ENCODE measurements around the gene DMRTA2.

DMRTA2 gene

DNA sequence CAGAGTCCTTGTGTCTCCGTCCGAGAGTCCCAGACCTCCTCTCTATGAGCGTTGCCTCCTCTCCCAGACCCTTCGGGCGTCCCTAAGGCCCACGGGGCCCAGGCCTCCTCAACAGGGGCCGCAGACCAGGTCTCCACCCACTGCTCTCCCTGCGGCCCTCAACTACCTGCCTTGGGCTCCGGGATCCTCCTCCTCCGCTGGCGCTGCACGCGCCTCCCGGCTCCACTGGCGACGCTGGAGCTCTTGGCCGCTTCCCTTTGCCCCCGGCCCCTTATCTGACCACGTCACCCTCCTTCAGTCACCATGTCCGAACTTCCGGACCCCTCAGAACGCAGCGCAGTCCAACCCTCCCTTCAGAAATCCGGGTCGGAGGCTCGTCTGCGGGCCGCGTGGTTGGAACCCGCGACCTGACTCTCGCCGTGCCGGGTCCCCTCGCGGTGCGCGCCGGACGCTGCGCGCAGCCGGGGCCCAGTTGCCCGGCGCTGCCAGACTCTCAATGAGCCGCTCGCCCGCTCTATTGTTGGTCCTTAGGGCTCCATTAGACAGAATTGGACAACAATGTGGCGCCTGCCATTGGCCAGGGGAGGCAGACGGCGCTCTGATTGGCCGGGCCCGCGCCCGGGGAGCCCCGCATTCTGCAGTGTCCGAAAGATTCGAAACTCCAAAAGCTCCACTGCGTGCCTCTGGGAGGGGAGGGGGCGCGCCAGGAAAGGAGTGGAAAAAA is at the start of gene DMRTA2:
TSS of gene DMRTA2 (minus strand) at position 498 of the 724 bp plus-strand sequence. CDS start 1,907 bp downstream, outside the sequence.
- peak; percentile 15 for DNase-seq

DNA sequence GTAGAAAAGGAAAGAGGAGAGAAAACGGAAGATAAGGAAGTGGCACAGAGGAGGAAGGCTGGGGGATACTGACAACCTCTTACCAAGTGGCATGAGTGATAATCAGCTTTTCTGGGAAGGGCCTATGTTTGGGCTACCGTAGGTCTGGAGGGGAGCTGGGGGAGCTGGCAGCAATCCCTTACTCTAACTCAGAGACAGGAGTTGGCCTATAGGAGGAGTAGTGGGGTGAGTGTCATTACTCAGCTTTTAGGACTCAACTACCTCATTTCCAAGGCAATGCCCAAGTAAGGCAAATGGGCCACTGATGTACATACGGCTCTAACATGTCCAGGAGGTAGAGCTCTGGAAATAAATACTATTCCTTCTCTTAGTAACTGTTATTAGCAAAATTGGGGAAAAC is 48.7 kb upstream of the DMRTA2 start:
- DNase-seq: no peak

DNA sequence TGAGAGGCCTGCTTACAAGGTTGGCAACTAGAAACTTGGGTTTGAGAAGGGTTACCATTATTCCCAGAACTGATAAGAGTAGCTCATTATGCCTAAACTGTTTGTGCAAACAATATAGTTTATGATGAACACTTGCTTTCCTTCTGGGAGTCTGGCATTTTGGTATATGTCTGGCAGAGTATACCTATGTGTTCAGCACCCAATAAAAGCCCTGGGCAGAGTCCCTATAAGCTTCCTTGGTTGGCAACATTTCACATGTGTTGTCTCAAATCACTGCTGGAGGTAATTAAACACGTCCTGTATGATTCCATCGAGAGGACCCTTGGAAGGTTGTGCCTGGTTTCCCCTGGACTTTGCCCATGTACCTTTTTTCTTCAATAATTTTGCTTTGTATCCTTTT is 39.7 kb upstream of the DMRTA2 start:
- DNase-seq: no peak

DNA sequence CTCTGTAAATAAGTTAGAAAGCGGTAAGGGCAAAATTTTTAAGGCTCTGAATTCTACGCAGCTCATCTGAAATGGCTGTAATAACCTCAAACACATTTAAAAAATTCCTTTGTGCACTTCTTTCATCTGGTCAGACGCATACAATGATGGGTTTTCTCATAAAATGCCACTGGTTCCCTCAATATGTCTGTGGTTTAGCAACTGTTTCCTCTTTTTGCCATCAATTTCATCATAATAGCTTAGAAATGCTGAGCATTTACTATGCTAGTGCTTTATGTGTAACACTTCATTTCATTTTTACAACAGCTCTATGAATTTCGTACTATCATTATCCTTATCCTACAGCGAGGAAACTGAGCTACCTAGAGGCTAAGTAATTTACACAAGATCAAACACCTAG is 35.3 kb upstream of the DMRTA2 start:
- DNase-seq: no peak

DNA sequence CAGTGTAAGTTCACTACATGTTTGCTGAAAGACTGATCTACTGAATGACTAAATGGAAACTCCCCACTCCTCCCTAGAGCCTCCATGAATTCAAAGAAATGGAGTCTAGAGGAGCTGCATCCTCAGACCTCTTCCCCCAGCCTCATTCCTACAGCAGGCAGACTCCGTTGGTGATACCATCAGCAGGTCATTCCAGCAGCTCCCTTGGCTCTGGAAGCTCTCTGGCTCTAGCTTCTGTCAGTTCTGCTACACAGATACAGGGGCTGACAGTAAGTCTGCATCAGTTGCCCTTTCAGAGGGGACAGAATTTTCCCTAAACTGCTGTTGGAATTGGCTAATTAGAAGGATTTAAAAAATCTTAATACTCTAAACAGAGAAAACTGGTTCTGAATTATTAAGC is 31.7 kb upstream of the DMRTA2 start:
- no peak for DNase-seq

DNA sequence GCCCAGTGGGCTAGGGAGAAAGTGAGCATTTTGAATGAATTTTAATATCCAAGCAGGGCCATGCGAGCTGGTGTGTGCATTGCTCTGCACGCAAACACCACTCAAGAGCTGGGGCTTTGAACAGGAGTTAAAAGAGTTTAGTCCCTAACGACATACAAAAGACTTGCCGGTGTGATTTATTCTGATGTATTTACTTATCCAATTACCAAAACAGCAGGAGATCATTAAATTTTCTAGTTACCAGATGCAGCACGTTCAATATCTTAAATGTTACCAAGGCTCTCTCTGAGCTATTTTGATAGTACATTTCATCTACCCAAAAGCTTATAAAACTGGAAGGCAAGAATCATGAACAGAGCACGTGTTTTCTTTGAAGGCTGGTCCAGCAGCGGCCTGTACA is 30.0 kb upstream of the DMRTA2 start:
- DNase-seq: no peak

DNA sequence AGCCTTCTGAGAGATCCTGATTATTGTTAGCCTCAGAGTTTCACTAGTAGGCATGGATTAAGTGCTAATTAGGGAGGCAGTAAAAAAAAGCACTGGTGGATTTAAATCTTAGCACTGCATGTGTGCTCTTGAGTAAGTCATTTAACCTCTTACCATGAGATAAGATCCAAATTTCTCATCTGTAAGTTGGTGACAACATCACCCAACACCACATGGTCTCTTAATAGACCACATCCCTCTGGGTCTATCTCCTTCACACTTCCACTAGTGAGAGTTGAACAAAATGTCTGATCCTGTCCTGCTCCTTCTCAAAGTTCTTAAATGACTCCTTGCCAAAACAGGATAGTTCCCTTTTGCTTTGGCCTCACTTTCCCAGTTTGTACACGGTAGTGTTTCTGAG is 29.5 kb upstream of the DMRTA2 start:
- DNase-seq: no peak

DNA sequence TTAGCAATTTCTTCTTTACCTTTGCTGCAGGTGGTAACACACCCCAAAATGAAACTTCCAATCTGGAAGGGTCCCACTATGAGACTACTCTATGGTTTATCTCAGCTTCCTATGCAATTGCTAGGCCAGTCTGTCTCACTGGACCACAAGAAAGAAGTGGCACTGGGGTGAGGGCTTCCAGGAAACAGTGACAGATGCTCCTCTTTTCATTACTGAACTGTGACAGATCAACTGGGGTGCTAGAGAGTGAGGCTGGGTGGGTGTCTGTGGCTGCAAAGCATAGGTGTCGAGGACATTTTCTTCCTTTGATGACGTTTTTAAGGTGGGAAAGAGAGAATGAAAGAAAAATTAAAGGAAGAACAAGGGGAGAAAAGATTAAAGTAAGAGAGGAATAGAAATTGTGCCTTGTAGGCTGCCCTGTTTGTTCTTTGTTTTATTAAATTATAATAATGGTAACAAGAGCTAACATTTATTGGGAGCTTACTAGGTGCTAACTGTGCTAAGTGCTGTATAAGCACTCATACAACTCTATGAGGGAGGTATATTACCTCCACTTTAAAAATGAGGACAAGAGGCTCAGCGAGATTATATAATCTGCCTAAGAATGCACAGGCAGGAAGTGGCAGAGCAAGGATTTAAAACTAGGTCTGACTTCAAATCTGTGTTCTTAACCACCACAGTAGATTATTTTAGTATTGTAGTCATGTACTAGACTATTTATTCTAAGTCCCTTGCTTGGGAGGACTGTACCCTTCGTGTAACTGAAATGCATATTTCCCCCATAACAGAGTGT is 27.8 kb upstream of the DMRTA2 start:
- DNase-seq: no peak

DNA sequence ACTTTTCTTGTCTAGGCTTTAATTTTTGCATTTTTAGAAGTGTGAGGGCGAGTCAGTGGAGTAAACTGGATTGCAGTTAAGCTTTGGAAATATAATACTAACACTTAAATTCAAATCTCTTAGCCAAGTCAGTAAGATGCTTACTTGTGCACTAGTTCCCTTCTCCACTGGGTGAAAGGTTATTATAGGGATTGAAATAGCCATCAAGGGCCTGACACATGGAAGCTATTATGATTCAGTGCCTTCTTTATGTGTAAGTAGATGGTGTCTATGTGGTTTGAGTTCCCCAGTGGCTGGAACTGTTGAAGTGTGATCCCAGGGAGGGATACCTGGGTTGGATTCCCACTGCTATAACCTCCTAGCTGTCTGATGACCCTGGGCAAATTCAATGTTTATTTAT is 24.7 kb upstream of the DMRTA2 start:
- no peak for DNase-seq

DNA sequence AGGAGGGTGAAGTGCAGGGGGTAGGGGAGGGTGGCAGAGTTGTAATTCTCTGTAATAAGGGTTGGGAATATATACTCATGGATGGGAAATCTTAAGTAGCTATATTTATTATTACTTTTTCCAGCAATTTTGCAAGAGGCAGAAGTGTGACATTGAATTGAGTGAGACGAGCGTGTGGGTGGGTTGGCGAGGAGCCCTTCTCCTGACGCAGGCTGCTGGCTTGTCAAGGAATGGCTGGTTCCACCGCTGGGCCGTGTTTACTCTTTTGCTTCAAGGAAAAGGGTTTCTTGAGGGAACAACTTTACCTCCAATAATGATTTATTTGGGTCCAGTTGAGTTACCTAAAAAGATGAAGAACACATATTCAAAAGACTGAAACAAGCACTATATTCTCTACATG is 17.9 kb upstream of the DMRTA2 start:
- DNase-seq: no peak

DNA sequence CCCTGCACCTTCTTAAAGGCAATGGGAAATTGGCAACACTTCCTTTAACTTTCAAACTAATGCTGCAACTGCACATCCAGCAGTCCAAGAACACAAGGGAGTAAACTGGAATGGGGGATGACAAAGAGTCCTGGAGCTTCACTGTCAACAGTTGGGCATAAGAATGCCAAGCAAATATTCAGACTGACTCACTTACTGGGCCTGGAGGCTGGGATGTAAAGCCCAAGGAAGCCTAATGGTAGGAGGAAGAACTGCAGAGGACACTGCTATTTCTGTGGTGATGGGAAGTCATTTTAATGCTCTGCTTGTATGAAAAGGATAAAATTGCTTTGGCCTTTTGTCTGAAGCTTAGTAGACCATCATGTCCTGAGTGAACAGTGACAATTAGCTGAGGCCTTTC is 15.7 kb upstream of the DMRTA2 start:
- no peak for DNase-seq

DNA sequence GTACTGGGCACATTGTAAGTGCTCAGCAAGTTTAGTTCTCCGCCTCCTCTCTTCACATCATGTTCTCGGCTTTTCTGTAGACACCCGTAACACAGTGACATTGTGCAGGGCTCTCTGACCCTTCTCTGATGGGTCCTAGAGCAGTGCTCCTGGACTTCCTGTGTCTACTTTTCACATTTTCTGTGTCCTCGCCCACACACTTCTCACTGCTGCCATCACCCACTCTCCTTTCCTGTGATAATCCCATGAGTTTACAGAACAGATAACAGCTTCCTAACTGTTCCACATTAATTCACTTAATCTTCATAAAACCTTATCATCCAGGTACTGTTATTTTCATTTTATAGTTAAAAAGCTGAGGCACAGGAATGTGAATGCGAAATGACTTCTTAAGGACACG is 13.2 kb upstream of the DMRTA2 start:
- DNase-seq: no peak

DNA sequence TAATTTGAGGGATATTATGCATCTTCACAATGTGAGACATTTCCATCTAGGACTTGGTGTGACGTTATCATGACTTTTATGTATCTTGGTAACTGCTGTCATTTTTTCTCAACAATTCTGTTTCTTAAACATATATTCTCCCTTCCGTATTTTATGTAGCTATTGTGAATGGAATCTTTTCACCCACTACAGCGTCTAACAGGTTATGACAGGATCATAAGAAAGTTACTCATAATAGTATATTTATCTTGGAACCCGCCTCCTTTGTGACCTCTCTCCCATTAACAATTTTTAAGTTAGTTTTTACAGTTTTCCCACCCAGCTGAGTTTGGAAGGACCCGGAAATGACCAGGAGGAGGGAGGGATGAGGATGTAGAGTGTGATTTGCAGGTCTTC is 6.8 kb upstream of the DMRTA2 start:
- no peak for DNase-seq

DNA sequence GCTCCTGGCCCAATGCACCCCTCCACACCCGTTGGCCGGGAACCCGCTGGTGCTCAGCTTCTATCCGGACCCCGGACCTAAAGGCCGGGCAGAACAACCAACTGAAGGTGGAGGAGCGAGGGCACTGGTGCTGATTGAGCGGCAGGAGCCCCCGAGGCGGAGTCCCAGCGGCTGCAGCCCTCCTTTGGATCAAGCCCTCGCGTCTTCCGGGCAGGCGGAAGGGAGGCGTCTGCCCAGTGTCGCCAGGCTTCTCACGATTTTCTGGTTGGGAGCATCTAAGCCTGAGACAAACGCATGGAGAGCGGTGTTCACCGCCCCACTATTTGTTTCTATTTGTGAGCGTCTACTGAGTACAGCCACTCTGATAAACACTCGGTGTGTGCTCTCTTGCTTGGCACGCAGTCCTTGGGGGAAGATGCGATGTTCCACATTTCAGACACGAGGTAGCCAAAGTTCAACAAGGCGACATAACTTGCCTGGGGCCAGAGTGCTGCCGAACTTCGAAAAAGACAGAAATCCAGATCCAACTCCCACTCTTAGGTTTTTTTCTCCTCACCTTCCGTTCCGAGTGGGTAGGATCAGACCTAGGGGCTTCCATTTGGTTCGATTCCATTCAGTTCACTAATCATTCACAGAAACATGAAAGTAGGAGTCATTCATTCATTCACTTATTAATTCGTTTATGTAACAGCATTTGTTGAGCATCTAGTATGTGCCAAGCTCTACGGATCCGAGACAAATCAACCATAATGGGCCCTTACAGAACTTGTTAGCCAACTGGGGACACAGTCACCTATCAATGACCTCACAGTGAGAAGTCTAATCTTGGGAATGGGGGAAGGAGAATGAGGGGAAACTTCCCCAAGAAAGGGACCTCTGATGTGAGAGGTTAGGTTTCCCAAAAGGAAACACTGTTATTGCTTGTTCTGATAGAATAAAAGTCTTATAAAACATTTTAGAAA is 4.9 kb upstream of the DMRTA2 start:
- DNase-seq: no peak

DNA sequence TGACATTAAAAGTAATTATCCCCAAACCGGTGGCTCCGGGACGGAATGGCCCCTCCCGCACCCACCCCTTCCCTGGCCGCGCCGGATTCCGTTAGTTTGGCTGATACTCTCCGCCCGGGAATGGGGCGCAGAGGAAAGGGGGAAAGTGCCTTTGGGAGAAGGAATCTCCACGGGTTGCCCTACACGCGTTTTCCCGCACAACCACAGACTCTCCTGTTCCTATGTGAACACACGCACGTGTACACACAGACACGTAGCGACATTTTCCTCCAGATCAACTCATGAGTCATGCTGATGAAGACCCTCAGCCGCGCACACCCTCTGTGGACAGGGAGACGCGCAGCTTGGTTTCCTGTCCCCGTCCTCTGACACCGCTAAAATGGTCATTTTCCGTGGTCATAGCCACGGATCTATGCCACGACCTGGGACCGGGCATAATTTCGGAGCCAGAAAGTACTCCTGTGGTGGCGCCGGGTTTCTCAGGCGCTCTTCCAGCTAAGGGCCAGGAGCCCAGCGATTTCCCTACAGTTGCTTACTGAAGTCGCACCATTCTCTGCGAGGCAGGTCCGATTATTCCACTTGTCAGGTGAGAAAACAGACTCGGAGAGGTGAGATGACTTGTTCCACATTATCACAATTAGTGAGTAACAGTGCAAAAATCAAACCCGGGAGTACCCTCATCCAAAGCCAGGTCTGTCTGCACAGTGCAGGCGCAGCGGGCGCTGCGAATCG is 4.0 kb upstream of the DMRTA2 start:
- DNase-seq: peak; percentile 2

DNA sequence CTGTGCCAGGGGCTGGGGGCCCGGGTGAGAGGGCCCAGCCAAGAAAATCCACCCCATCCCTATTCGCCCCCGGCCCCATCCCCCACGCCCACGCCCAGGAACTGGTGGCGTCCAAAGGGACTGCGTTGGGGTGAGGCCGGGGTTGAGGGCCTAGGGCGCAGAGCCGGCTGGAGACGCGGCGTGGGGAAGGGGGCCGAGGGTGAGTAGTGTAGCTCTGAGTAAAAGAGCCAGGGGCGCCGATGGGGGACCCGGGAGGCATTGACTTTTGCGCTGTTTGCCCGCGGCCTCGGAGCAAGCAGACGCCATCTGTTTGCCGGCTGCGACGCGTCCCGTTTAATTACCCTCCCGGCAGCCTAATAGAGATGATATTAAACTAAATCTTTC is 3.5 kb upstream of the DMRTA2 start:
- DNase-seq: peak; percentile 8

DNA sequence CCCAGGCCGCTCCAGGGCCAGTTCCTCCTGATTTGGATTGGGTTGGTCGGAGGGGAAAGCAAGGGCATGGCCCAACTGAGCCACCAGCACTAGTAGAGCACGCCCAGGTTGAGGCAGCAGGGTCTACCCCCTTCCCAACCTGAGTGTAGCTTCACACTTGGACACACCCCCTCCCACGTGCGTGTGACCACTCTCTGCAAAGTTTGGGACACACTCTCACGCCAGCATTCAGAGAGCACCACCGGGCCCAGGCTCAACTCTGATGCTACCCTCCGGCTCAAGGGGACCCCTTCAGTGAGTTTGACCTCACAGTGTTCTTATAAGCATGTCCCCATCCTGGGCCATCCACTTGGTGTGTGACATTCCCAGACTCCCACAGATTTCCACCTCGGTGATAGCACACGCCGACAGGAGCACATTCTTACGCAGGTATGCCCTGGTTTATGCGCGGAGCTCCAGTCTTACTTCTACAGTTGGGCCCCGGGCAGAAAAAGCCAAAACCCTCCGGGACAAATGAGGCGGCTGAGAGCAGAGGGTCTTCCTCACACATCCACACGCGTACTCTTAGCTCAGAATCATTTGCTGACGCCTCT is 3.0 kb upstream of the DMRTA2 start:
- DNase-seq: peak; percentile 5

DNA sequence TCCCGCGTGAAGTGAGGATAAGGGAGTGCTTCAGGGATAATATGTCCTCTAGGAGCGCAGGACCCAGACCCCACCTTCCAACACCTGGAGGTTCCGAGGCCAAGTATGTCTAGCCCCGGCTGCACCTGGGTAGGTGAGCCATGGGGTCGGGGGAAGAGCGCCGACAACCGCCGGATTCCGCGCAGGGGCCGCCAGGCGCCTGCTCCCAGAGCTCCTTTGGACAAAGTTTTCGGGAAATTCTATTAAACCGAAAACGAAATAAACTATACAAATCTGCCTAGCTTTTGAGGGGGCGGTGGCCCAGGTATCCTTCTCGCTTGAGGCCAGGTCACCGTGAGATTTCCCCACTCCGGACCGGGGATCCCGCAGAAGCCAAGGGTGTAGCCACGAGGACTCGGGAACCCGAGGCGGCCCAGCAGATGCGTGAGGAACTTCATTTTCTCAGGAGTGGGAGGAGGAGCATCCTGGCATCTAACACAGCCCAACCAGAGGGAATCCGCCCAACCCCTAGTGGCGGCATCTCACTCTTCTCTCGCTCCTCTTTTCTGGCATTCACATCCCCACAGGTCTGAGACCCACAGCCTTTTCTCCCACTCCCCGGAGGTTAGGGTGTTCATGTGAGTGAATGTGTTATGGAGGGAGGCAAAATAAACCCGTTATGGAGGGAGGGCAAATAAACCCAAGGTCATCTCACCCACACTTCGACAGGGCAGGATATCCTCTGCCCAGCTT is 2.3 kb upstream of the DMRTA2 start:
- DNase-seq: peak; percentile 4

DNA sequence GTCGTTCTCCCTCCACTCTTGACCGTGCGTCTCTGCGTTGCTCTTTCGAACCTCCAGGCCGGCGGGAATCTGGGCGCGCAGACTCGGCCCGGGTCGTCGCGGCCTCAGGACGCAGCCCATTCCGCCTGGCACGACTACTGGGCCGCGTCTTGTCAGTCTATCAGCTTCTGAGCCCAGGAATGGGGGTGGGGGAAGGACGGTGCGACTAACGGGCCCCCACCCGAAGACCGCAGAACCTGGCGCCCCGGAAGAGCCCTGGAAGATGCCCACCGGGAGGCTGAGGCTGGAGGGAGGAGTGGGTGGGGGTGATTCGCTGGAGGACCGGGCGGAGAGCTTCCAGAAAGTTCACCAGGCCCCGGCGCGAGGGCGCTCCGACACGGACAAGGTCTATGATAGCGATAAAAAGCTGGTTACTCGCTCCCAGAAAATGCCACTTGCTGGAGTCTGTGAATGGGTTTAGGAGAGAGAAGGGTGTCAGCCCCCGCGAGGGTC is 1.7 kb upstream of the DMRTA2 start:
- peak; percentile 9 for DNase-seq

DNA sequence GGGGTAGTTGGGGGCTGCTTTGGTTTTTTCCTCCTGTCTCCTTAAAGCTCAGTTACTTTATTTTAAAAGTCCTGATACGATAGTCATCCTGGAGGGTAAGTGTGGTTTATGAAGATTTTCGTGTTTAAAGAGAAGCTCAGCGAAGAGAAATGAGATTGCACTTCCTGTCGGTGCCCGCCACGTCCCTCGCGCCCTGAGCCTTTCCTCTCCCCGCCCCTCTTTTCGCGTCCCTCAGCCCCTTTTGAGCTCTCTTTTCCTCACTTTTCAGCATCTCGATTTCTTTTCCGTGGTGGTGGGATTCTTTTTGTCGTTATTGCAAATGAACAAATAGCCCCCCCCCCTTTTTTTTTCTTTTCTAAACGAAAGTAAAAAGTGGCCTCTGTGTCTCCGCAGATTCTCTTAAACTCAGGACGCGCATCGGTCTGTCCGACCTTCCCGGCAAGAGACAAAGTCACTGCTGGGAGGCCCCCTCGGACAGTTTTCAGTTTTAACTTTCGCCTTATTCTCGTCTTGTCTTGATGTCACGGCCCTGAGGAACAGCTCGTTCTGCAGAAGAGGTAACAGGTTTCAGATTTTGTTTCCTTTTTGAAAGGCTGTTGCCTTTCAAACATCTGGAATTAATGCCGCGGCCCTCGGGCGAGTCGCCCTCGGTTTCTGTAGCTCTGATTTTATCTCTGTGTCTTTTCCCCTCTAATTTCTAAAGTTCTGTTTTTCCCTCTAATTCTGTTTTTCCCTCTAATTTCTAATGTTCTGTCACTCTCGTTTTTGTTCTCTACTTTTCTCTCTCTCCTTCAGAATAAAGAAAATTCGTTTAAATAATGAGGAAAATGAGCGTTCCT is 1.0 kb upstream of the DMRTA2 start:
- peak; percentile 49 for DNase-seq

DNA sequence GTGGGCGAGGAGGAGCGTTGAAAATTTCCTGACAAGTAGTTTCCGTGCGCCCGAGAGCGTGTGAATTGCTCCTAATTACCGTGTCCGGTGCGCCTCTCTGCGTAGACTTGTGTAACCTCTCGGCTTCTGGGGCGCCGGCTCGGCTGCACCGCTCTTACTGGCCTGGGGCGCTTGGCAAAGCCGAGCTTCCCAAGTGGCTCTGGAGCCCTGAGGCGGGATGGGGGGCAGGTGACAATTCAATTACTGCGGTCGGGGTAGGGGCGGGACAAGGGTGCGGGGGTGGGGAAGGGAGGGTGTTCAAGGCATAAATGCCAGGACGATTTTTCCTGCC is 392 bp upstream of the DMRTA2 start:
- DNase-seq: peak; percentile 59

Measured in stimulated activated CD4-positive, alpha-beta T cell treated with anti-CD3 and anti-CD28 coated beads, Interleukin-15, amount 100 ng/mL, for 24 hours (primary cell).